Spinal cord (tissue), 10 donors: ENCODE measurements around the gene KDELR1. TPM values are rescaled to one million over a fixed set of nuclear protein-coding genes. Genes with fewer than 3 reads are reported as not detected.
"Not testable (repeated sequence)": the region's sequence is repeated elsewhere in the genome, so short reads cannot be mapped to it uniquely, and the experiment has no call there.

ENCODE experiments used
- DNase-seq, 6 donors: peaks; one replicate each; pipeline versions ENCODE4 v3.0.0 to v3.0.0-alpha.2; 2013 to 2015; ENCODE audit warnings: low spot score in 6 of 6, low read depth in 4 of 6
- H3K27ac ChIP-seq: one replicate; pipeline ENCODE4 v1.5.1; 2013; ENCODE audit warnings: low read depth, low read length, control low read depth
- H3K27me3 ChIP-seq: one replicate; pipeline ENCODE4 v1.6.1; 2013; ENCODE audit warnings: low read length; ENCODE audit not compliant: control insufficient read depth, insufficient read depth
- H3K36me3 ChIP-seq: one replicate; pipeline ENCODE4 v1.6.1; 2013; ENCODE audit warnings: low read length; ENCODE audit not compliant: control insufficient read depth, insufficient read depth
- H3K4me1 ChIP-seq: one replicate; pipeline ENCODE4 v1.6.1; 2013; ENCODE audit warnings: low read length; ENCODE audit not compliant: control insufficient read depth, insufficient read depth
- H3K4me3 ChIP-seq: one replicate; pipeline ENCODE4 v1.5.1; 2013; ENCODE audit warnings: low read depth, low read length, control low read depth
- H3K9me3 ChIP-seq: one replicate; pipeline ENCODE4 v1.6.1; 2013; ENCODE audit warnings: low read length; ENCODE audit not compliant: control insufficient read depth, insufficient read depth
- WGBS: methylation state at CpG from one replicate; pipeline ENCODE4 v1.1.5; 2013; ENCODE audit warnings: missing lambda C conversion rate; ENCODE audit not compliant: insufficient coverage; 5-methylcytosine and 5-hydroxymethylcytosine counted together
- polyA plus RNA-seq, 2 donors: library from polyadenylated mRNA; unstranded; fragments of 120-200 nt; gene quantifications; one replicate each; pipeline ENCODE4 v1.2.1, GENCODE V29; 2013; ENCODE audit not compliant: insufficient read length in 2 of 2
- total RNA-seq, 2 donors: library from RNA; depleted of rRNA in 1 of 2; stranded (reverse); fragments of 120-200 nt in 1 of 2; fragments of >200 nt in 1 of 2; gene quantifications; one replicate each; pipeline versions ENCODE4 v1.2.3 to v1.2.4, GENCODE V29; 2013 to 2014
- donor health status: healthy.

The KDELR1 gene
- total and polyA plus RNA-seq, 4 donors = 44.6 to 141 (median 106) TPM

DNA sequence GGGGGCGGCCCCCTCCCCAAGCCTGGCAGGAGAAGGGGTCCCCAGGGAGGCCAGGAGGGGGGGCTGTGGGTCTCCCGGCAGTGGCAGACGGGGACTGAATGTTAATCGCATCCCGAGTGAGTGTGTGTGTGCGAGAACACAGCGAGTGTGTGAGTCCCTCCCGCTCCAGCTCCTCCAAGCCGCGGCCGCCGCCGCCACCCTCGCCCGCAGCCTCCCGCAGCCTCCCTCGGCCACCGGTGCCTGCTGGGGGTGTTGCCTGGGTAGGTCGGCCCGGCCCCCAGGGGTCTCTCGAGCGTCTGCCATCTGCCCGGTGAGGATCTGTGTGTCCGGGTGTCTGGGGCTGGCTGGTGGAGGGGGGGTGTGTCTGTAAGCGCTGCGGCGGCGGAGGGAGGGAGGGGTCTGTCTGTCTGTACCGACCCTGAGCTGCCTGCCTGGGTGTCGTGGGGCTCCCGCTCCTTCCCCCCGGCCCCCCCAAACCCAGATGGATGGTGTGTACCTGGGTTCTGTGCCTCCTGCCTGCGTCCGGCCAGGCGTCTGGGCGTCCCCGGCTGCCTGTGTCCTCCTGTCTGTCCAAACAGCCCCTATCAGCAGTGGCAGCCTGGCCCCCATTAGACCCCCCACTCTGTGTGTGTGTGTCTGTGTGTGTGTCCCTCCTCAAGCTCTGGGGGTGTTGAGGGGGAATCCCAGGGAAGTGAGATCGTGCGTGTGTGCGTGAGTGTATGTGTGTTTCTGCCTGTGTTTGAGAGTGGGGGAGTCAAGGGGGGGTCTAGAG lies 2.4 kb upstream of the KDELR1 start, which contains the start of gene GRIN2D:
GRIN2D (plus strand) TSS at position 110 of the 772 bp plus-strand sequence. CDS start 4,725 bp downstream, outside the sequence.
- H3K27me3 ChIP-seq = peaks cover 41% of the 10 kb centered on the region
- no peaks in the 10 kb centered on the region for H3K9me3 ChIP-seq
- H3K4me3 ChIP-seq = peak within 1 kb of the TSS; percentile 60
- WGBS = 0% methylated on average over 19 of the region's 40 CpGs
- peak within 1 kb of the TSS; percentile 57 for H3K27ac ChIP-seq
- DNase-seq = peak in 4 of 6 donors; percentile 35 to 94 (median 68)
- H3K36me3 ChIP-seq = peaks cover 19% of the 10 kb centered on the region
- peaks cover 82% of the 10 kb centered on the region for H3K4me1 ChIP-seq

DNA sequence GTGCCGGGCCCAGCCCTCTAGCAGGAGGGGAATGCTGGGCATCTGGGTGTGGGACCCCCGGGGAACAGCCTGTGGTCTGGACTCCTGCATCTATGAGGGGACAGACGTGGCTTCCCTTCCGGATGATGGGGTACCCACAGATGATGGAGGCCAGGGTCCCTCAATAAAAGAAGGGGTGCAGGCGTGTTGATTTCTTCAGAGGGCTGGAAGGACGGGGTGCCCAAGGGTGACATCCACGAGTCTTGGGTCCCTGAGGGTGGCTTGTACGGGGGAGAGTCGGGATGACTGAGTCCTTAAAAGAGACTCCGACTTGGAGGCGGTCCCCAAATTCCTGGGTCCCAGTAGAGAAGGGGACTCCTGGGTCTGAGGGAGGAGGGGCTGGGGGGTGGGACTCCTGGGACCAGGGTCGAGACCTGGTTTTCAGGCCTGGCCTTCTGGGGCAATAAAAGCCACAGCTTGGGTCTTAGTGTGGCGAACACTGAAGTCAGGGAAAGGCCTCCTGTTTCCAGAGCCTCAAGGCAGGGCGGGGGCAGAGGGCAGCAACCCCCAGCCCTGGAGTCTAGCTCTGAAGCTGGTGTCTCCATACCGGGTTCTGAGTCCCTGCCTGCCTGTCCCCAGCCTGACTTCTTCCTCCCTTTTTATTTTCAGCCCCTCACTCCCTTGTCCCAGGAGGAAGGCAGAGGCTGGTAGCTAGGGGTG lies 1.7 kb upstream of the KDELR1 start:
- Histone ChIP-seq H3K36me3 (peaks cover 27% of the 10 kb centered on the region), H3K4me1 (peaks cover 80% of the 10 kb centered on the region), H3K27me3 (peaks cover 39% of the 10 kb centered on the region), H3K27ac (peak overlapping the region; percentile 52), H3K9me3 (no peaks in the 10 kb centered on the region), H3K4me3 (peak overlapping the region; percentile 60)
- no peak for DNase-seq
- 58% methylated on average over 14 of the region's 15 CpGs for WGBS

DNA sequence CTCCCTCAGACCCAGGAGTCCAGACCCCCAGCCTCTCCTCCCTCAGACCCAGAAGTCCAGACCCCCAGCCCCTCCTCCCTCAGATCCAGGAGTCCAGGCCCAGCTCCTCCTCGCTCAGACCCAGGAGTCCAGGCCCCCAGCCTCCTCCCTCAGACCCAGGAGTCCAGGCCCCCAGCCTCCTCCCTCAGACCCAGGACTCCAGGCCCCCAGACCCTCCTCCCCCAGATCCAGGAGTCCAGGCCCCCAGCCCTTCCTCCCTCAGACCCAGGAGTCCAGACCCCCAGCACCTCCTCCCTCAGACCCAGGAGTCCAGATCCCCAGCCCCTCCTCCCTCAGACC lies 624 bp upstream of the KDELR1 start:
- Histone ChIP-seq H3K27me3 (peaks cover 31% of the 10 kb centered on the region), H3K36me3 (peaks cover 35% of the 10 kb centered on the region), H3K4me1 (peaks cover 69% of the 10 kb centered on the region)
- not testable (repeated sequence) for H3K27ac ChIP-seq, H3K9me3 ChIP-seq, DNase-seq, H3K4me3 ChIP-seq
- WGBS = 20% methylated on average over 1 of the region's 1 CpG

DNA sequence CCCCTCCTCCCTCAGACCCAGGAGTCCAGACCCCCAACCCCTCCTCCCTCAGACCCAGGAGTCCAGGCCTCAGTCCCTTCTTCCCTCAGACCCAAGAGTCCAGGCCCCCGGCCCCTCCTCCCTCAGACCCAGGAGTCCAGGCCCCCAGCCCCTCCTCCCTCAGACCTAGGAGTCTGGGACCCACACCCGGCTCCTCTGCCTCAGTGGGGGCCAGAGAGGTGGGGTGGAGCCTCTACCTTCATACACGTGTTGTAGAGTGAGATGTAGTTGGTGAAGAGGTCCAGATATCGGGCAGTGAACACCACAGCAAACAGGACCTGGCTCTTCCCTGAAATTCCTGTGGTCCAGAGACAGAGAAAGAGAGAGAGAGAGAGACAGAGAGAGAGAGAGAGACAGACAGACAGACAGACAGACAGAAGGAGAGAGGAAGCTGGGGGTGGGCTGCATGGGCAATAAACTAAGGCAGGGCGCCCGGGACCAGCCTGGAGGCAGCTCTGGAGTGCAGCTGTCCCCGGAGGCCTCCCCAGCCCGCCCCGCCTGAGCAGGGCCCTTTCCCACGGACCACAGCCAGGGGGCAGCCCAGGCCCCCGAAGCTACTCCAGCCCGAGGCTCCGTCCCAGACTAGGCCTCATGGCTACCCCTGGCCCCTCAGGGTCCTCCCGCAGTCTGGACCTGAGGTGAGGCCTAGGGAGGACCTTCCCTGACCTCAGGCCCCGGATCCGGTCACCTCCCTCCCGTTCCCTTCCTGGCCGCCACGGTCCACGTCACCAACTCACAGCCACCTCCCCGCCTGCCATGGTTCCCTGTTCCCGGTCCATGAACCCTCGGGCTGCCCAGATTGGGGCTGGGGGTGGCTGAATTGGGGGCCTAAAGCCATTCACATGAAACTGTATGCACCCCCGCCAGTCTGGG lies 907 bp downstream of the KDELR1 start:
- Histone ChIP-seq H3K4me1 (peaks cover 54% of the 10 kb centered on the region), H3K9me3 (no peaks in the 10 kb centered on the region), H3K27ac (peak overlapping the region; percentile 85), H3K4me3 (peak overlapping the region; percentile 99), H3K36me3 (peaks cover 50% of the 10 kb centered on the region), H3K27me3 (peaks cover 17% of the 10 kb centered on the region)
- peak in 2 of 6 donors; percentile 71 to 74 for DNase-seq
- WGBS = 2% methylated on average over 15 of the region's 24 CpGs

DNA sequence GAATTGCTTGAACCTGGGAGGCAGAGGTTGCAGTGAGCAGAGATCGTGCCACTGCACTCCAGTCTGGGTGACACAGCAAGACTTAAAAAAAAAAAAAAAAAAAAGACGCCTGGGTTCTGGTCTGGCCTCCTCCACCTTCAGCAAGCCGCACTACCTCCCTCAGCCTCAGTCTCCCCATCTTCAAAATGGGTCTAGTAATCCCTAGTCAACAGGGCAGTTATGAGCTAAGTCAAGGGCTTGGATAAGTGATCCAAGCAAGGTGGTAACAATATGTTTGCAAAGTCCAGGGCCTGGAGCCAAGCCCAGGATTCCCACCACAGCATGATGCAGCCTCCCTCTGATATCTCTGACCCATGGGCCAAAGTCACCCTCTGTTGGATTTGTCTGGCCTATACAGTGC lies 4.4 kb downstream of the KDELR1 start:
- DNase-seq = no peak
- Histone ChIP-seq H3K4me1 (peaks cover 22% of the 10 kb centered on the region), H3K27ac (no peak overlapping the region), H3K36me3 (peaks cover 85% of the 10 kb centered on the region), H3K4me3 (no peak overlapping the region), H3K27me3 (no peaks in the 10 kb centered on the region), H3K9me3 (no peaks in the 10 kb centered on the region)
- WGBS = 100% methylated on average over 1 of the region's 3 CpGs

DNA sequence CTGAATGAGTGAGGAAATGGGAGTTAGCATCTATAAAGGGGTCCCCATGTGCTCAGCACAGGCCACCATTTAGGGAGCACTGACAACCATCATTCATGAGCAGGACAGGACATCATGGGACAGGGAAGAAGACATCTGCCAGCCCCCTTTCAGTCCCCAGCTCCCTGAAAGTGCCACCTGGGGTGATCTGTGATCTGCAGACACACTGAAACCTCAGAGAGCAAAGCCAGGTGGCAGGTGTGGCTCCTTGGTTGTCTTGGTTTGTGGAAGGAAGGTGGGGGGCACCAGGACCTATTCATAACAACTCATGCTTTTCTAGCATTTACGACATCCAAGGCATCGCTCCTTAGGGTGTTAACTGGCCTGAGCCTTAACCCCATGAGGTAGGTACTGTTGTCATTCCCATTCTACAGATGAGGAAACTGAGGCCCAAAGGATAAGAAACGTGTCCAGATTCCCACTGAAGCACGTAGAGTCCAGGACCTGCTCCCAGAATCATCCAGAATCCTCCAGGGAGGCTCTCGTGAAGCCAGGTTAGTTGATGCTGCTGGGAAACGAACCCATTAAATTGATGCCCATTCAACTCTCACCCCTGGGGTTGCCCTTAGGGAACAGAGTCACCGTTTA lies 5.8 kb downstream of the KDELR1 start:
- no peak for DNase-seq
- Histone ChIP-seq H3K4me3 (no peak overlapping the region), H3K4me1 (peaks cover 13% of the 10 kb centered on the region), H3K9me3 (no peaks in the 10 kb centered on the region), H3K36me3 (peaks cover 94% of the 10 kb centered on the region), H3K27ac (no peak overlapping the region), H3K27me3 (no peaks in the 10 kb centered on the region)
- 91% methylated on average over 5 of the region's 7 CpGs for WGBS

DNA sequence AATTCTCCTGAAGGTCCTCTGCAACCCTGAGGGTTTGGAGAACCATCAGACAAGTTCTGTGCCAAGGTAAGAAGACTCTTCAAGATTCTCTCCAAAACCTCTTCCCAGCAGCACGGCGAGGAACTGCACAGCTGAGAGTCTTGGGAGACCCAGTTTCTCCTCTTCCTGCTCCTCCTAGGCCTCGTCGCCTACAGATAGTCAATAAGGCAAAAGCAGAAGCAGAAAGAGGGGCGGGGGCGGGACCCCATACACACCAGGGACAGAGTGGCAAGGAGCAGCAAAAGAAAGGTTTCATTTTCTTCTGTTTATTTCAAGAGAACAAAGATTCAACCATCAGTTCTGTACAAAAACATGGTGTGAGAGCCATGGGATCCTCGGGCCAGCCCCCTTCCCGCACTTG lies 9.1 kb downstream of the KDELR1 start:
- Histone ChIP-seq H3K27ac (no peak overlapping the region), H3K27me3 (no peaks in the 10 kb centered on the region), H3K4me1 (no peaks in the 10 kb centered on the region), H3K36me3 (peaks cover 75% of the 10 kb centered on the region), H3K9me3 (no peaks in the 10 kb centered on the region), H3K4me3 (no peak overlapping the region)
- 85% methylated on average over 2 of the region's 8 CpGs for WGBS
- DNase-seq = no peak

DNA sequence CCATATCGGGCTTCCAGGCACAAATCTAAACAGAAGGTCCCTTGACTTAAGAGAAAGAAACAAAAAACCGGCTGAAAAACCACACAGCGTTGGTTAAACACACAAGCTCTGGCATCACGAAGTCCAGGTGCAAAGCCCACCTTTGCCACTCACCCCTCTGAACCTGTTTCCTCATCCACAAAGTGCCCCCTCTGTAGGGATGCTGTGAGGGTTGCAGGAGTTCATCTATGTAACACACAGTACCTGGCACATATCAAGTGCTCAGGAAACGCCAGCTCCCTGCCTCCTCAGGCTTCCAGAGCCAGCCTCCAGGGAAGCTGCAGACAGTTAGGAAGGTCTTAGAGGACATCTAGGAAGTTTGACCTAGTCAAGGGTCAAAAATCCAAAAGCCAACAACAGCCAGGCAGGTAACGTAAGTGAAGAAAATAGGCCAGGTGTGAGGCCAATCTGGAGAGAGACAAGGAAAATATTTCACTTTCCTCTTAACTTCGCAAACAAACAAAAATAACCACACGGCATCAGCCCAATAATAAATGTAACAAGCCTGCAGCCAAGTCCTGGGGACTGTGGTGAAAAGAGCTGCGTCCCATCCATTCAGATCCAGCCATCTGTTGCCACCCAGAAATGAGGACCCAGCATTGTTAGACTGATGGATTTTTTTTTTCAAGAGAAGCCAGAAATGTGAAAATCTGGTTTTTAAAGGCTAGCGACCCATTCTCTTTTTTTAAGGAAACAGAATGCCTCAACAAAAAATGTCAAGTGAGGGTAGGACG lies 10.0 kb downstream of the KDELR1 start:
- DNase-seq = no peak
- peaks cover 66% of the 10 kb centered on the region for H3K36me3 ChIP-seq
- no peaks in the 10 kb centered on the region for H3K27me3 ChIP-seq
- H3K27ac ChIP-seq = no peak overlapping the region
- no peaks in the 10 kb centered on the region for H3K9me3 ChIP-seq
- no peak overlapping the region for H3K4me3 ChIP-seq
- WGBS = 91% methylated on average over 4 of the region's 11 CpGs
- no peaks in the 10 kb centered on the region for H3K4me1 ChIP-seq
